Dermis microvascular lymphatic vessel endothelial cell (primary cell): ENCODE results near the gene CWF19L2. TPM values are rescaled to one million over a fixed set of nuclear protein-coding genes. Genes with fewer than 3 reads are reported as not detected.
"Not testable (repeated sequence)": the region's sequence is repeated elsewhere in the genome, so short reads cannot be mapped to it uniquely, and the experiment has no call there.

Source experiments
- DNase-seq, 2 donors: peaks; one replicate each; pipeline versions ENCODE4 v3.0.0 to v3.0.0-alpha.2; 2010; ENCODE audit warnings: low read depth in 2 of 2
- total RNA-seq: library from RNA; depleted of rRNA; stranded (reverse); fragments of >200 nt; gene quantifications from 2 replicates; pipeline ENCODE4 v1.2.1, GENCODE V29; 2014

Gene CWF19L2
- 7.6 and 8.1 TPM in 2 replicates for total RNA-seq

DNA sequence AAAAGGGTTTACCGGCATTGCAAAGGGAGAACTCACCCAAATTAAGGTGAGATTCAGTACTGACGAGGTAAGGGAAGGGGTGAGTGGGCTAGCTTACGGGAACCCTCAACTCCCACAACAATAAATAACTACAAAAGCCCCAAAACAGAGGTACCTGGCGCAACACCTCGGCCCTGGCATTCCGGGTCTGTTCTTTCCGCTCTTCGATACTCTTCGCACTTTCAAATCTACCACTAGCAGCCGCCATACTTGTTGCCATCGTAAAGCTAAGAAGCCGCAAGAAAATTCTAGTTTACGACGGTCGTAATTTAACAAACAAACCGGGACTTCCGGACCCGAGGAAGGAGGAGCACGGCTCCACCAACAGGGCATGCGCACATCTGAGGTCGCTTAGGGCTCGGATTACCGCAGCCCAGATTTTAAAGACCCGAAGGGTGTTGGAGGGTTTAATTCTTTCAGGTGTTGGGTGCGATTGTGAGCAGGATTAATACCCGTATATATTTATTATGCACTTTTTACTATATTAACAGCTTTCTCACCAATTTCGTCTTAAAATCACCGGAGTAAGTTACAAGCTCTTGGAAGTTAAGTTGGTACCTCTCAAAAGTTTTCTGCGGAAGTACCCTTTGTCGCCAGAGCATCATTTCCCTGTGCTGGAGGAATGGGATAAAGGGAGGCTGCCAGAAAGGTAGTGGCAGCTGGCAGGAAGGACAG is at the start of gene CWF19L2:
CWF19L2 (minus strand) TSS at position 268 of the 714 bp plus-strand sequence; CDS start at position 259, 9 bp downstream.
- peak; percentile 91 to 93 for DNase-seq

GRCh38 chr11:107505647-107506225 is 48.1 kb upstream of the CWF19L2 start:
- DNase-seq: no peak

DNA sequence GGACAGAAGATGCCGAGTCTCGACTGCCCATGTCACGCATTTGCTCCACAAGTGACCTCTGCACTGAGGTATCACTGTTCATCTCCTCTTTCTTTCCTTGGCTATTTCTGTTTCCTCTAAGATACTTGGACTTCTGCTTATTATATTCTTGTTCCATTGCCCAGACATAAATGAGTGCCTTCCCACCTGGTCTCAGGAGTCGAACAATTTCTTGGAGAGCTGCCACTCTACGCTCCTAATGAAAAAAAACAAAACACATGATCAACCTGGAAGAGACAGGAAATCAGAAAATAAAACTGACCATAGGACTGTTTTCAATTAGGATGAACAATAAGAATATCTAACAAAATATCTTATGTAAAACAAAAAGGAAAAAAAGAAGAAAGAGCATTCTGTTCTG is 47.4 kb upstream of the CWF19L2 start:
- DNase-seq: no peak

- DNase-seq: no peak
Measured at GRCh38 chr11:107501713-107502112, 44.1 kb upstream of the CWF19L2 start.

DNA sequence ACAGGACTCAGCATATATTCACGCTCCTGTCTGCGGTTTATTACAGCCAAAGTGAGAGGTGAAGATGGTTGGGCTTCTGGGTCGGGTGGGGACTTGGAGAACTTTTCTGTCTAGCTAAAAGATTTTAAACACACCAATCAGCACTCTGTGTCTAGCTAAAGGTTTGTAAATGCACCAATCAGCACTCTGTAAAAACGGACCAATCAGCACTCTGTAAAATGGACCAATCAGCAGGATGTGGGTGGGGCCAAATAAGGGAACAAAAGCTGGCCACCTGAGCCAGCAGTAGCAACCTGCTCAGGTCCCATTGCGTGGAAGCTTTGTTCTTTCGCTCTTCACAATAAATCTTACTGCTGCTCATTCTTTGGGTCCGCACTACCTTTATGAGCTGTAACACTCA is 39.7 kb upstream of the CWF19L2 start:
- not testable (repeated sequence) for DNase-seq

DNA sequence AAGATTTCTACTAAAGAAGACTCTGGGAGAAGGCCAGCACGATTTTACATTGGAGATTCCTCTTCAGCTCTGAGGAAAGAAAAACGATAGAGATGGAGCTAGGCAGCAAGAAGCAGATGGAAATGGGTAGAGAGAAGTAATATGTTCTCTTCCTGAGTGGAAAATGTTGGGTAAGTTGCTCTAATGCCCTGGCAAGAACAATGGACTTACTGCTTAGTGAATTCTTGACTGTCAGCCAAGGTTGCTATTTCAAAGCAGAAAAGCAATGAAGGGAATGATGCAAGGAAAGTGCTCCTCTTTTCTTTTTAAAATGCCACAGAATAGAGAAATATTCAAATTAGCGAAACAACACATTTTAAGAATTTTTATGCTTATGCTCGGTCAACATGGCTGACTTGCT is 38.4 kb upstream of the CWF19L2 start:
- DNase-seq: peak; percentile 64 to 73

- no peak for DNase-seq
Measured at GRCh38 chr11:107494055-107494454, 36.4 kb upstream of the CWF19L2 start.

DNA sequence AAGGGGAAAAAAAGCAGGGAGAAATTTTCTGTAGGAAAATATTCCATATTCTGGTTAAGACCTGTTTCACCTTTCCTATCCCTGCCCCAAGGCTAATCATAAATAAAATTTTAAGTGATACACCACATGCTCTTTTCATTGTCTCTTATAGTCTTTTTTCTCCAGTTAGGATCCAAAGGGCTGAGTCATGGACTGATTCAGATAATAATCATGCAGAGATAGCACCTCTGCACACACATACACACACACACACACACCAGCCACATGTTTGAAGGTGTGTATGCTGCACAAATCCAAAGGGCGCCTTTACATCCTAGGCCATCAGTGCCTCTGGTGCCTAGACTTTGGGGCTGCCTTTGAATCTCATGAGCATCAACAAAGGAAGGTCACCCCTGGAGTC is 35.5 kb upstream of the CWF19L2 start:
- no peak for DNase-seq

GRCh38 chr11:107490836-107491235 is 33.2 kb upstream of the CWF19L2 start:
- no peak for DNase-seq

- DNase-seq: no peak
Measured at GRCh38 chr11:107482234-107482633, 24.6 kb upstream of the CWF19L2 start.

GRCh38 chr11:107478922-107479321 is 21.3 kb upstream of the CWF19L2 start:
- DNase-seq: no peak

DNA sequence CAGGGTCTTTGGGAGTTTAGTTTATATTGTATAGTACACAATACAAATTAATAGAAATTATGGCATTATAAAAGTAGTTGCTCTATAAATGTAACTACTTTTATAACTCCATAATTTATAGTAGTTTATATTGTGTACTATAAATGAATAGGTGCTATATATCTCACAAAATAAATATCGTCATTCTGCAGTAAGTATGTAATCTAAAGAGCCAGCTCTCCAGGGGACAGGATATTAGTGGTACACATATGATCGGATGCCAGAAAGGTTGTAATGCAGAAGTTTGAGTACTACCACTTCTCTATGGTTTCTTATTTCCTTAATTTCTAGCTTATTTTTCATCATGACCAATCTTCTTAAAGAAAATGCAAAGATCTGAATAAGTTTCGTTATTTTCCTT is 20.2 kb upstream of the CWF19L2 start:
- no peak for DNase-seq

DNA sequence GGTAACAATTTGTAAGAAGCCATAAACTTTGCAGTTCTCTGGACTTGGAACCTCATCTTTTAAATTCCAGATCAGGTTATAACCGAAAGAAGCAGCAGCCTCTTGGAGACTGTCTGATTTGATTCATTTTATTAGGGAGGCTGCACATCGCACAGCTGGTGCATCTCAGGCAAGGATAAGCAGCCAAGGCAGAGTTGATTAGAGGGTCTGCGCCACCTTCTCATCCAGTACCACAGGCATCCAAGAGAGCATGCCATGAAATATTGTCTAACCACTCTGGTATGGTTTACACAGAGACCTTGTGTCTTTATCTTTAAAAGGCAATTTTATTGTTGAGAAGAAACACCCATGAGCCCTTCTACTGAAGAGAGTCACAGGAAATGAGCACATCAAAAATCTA is 16.2 kb upstream of the CWF19L2 start:
- no peak for DNase-seq

DNA sequence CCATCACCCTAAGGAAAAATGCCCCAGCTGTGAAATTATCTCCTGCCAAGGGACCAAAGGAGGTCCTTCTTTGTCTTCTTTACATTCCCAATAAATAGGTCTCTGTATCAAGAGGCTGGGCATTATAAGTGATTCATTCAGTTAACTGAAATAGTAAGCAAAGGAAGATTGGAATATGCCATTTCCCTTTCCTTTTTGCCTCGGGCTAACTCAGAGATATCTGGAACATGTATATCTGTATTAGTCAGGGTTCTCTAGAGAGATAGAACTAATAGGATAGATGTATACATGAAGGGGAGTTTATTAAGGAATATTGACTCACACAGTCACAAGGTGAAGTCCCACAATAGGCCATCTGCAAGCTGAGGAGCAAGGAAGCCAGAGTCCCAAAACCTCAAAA is 15.3 kb upstream of the CWF19L2 start:
- no peak for DNase-seq

GRCh38 chr11:107468596-107468995 is 11.0 kb upstream of the CWF19L2 start:
- peak in 1 of 2 donors; percentile 24 for DNase-seq

- DNase-seq: no peak
Measured at GRCh38 chr11:107467696-107468095, 10.1 kb upstream of the CWF19L2 start.

DNA sequence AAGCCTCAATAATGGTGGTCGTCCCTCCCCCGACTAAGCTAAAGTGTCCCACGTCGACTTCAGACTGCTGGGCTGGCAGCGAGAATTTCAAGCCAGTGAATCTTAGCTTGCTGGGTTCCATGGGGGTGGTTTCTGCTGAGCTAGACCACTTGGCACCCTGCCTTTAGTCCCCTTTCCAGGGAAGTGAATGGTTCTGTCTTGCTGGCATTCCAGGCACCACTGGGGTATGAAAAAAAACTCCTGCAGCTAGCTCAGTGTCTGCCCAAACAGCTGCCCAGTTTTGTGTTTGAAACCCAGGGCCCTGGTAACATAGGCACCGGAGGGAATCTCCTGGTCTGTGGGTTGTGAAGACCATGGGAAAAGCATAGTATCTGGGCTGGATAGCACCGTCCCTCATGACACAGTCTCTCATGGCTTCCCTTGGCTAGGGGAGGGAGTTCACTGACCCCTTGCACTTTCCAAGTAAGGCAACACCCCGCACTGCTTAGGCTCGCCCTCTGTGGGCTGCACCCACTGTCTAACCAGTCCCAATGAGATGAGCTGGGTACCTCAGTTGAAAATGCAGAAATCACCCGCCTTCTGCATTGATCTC is 8.7 kb upstream of the CWF19L2 start:
- DNase-seq: not testable (repeated sequence)

- DNase-seq: peak in 1 of 2 donors; percentile 18
Measured at GRCh38 chr11:107457205-107457557, 444 bp downstream of the CWF19L2 start.

DNA sequence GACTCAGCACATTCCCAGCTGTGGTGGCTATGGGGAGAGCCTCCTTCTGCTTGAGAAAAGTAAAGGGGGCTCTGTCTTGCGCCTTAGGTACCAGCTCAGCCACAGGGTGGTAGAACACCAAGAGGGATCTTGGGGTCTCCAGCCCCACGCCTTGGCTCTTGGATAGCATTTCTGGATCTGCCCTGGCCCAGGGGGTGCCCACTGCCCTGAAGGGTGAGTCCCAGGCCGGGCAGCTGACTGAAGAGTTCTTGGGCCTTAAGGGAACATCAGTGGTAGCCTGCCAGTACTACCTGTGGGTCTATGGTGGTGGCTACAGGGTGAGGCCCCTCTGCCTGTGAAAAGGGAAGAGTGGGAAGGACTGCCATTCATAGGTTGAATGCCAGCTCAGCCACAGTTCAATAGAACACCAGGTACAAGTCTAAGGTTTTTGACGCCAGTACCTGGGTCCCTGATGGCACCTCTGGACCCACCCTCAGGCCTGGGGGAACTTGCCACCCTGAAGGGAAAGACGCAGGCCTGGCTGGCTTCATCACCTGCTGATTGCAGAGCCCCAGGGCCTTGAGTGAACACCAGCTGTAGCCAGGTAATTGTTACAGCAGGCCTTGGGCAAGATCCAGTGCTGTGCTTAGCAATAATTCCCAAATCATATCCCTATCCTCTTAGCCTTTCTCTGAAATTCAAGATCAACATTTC is 3.9 kb downstream of the CWF19L2 start:
- DNase-seq: no peak

DNA sequence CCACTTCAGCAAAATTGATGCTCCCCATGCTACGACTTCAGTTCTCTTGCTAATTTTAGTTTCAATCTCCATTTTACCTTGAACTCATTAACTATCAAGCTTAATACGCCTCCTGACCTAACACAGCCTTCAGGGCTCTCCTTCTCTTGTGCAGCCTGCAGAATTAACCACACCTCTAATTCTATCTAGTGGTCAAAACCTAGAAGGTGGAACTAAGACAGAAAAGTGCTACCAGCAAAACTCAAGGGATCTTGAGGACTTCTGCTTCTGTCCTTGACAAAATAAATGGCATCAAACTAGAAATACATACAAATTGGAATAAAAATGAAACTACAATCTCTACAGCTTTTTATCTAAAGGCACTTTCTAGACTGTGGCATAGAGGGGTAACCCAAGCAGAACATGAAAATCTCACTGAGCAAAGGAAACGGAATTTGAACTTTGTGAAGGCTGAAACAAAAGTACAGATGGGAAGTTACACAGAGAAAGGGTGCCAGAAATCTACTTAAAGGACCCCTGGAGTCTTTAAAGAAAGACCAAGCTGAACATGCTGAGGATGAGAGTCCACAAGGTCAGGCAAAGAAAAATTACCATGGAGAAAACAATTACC is 10.7 kb downstream of the CWF19L2 start:
- DNase-seq: no peak

DNA sequence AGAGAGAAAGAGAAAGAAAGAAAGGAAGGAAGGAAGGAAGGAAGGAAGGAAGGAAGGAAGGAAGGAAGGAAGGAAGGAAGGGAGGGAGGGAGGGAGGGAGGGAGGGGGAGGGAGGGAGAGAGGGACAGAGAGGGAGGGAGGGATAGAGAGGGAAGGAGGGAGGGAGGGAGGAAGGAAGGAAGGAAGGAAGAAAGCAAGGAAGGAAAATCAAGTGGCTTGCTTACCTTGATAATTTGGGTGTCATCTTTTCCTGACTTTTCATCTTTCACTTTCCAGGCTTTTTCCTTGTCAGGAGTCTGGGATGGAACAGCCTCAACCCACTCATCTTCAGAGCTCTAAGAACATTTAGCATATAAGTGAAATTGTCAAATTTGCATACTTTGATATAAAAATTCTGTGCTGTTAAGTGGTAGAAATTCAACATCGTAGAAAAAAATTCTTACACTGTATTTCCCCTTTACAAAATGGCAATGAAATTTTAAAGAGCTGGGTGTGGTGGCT is 14.9 kb downstream of the CWF19L2 start:
- DNase-seq: no peak
